ENCODE data around the gene CHPF2. TPM values are rescaled to one million over a fixed set of nuclear protein-coding genes. Genes with fewer than 3 reads are reported as not detected.
A peak's percentile ranks its signal among the peaks of the same experiment; 100 is the strongest.

The CHPF2 gene
- total RNA-seq, 2 experiments from 2014 or later: 33.6 to 34.2 TPM

- DNase-seq: no peak
- ChIA-PET POLR2A (no interaction called here), CTCF (interaction anchor here (0.8 to 1.0 kb wide), 2 partner anchors 36 to 142 kb away, joined by 3 to 4 read pairs; no protein-coding TSS in a partner anchor)
- intact Hi-C loops (cut with micrococcal nuclease): no loop called here
- Mint-ChIP-seq H3K27me3 (no peaks in the 10 kb centered on the region), H3K4me1 (ENCODE audit: low read depth) (peaks cover 26% of the 10 kb centered on the region), H3K9me3 (no peaks in the 10 kb centered on the region), H3K27ac (no peak overlapping the region), H3K36me3 (peaks cover 6% of the 10 kb centered on the region), H3K4me3 (no peak overlapping the region)
Observed at GRCh38 chr7:151208253-151208862, 23.9 kb upstream of the CHPF2 start.

- peaks cover 14% of the 10 kb centered on the region for H3K36me3 Mint-ChIP-seq
- intact Hi-C loops (cut with micrococcal nuclease): no loop called here
- no peak overlapping the region for H3K4me3 Mint-ChIP-seq
- peaks cover 26% of the 10 kb centered on the region for H3K4me1 Mint-ChIP-seq (ENCODE audit: low read depth)
- H3K27ac Mint-ChIP-seq: no peak overlapping the region
- H3K9me3 Mint-ChIP-seq: no peaks in the 10 kb centered on the region
- ChIA-PET CTCF (no interaction called here), POLR2A (no interaction called here)
- DNase-seq: no peak
- H3K27me3 Mint-ChIP-seq: no peaks in the 10 kb centered on the region
Observed at GRCh38 chr7:151209588-151209987, 22.7 kb upstream of the CHPF2 start.

GRCh38 chr7:151210087-151210854 lies 22.0 kb upstream of the CHPF2 start, which contains the start of gene H2BK1:
Gene H2BK1, minus strand, starts transcription at chr7:151210488. Its CDS starts 170 bp downstream, at chr7:151210318.
- intact Hi-C loops (cut with micrococcal nuclease): no loop called here
- ChIA-PET POLR2A (no interaction called here), CTCF (no interaction called here)
- Mint-ChIP-seq H3K27ac (no peak within 1 kb of the TSS), H3K9me3 (no peaks in the 10 kb centered on the region), H3K36me3 (peaks cover 21% of the 10 kb centered on the region), H3K4me1 (ENCODE audit: low read depth) (peaks cover 26% of the 10 kb centered on the region), H3K4me3 (no peak within 1 kb of the TSS), H3K27me3 (no peaks in the 10 kb centered on the region)
- no peak for DNase-seq

- no peak overlapping the region for H3K4me3 Mint-ChIP-seq
- H3K27ac Mint-ChIP-seq: no peak overlapping the region
- intact Hi-C loops (cut with micrococcal nuclease): no loop called here
- H3K36me3 Mint-ChIP-seq: peaks cover 29% of the 10 kb centered on the region
- DNase-seq: no peak
- CTCF ChIA-PET: interaction anchor here (0.7 kb wide), 1 partner anchor 33 kb away, joined by 3 read pairs; no protein-coding TSS in a partner anchor
- no peaks in the 10 kb centered on the region for H3K9me3 Mint-ChIP-seq
- POLR2A ChIA-PET: interaction anchor here (0.6 to 0.9 kb wide), 2 partner anchors 30 to 66 kb away, joined by 3 read pairs; no protein-coding TSS in a partner anchor
- H3K4me1 Mint-ChIP-seq (ENCODE audit: low read depth): peaks cover 20% of the 10 kb centered on the region
- no peaks in the 10 kb centered on the region for H3K27me3 Mint-ChIP-seq
Observed at GRCh38 chr7:151211155-151211772, 21.0 kb upstream of the CHPF2 start.

GRCh38 chr7:151212626-151213025 lies 19.7 kb upstream of the CHPF2 start:
- Mint-ChIP-seq H3K4me3 (no peak overlapping the region), H3K36me3 (peaks cover 32% of the 10 kb centered on the region), H3K27ac (no peak overlapping the region), H3K4me1 (ENCODE audit: low read depth) (peaks cover 8% of the 10 kb centered on the region), H3K27me3 (no peaks in the 10 kb centered on the region), H3K9me3 (no peaks in the 10 kb centered on the region)
- ChIA-PET POLR2A (no interaction called here), CTCF (interaction anchor here (2.2 kb wide), 1 partner anchor 32 kb away, joined by 8 read pairs; no protein-coding TSS in a partner anchor)
- DNase-seq: no peak
- intact Hi-C loops (cut with micrococcal nuclease): no loop called here

GRCh38 chr7:151213826-151214225 lies 18.5 kb upstream of the CHPF2 start:
- H3K27ac Mint-ChIP-seq: no peak overlapping the region
- DNase-seq: no peak
- CTCF ChIA-PET: interaction anchor here (2.2 kb wide), 1 partner anchor 31 kb away, joined by 8 read pairs; no protein-coding TSS in a partner anchor
- intact Hi-C loops (cut with micrococcal nuclease): no loop called here
- no peaks in the 10 kb centered on the region for H3K4me1 Mint-ChIP-seq (ENCODE audit: low read depth)
- H3K36me3 Mint-ChIP-seq: peaks cover 44% of the 10 kb centered on the region
- POLR2A ChIA-PET: no interaction called here
- H3K27me3 Mint-ChIP-seq: no peaks in the 10 kb centered on the region
- H3K4me3 Mint-ChIP-seq: no peak overlapping the region
- no peaks in the 10 kb centered on the region for H3K9me3 Mint-ChIP-seq

GRCh38 chr7:151215396-151215795 lies 16.9 kb upstream of the CHPF2 start:
- H3K27me3 Mint-ChIP-seq: no peaks in the 10 kb centered on the region

GRCh38 chr7:151218170-151218569 lies 14.1 kb upstream of the CHPF2 start:
- intact Hi-C loops (cut with micrococcal nuclease): no loop called here
- Mint-ChIP-seq H3K36me3 (peaks cover 62% of the 10 kb centered on the region), H3K9me3 (no peaks in the 10 kb centered on the region), H3K27me3 (no peaks in the 10 kb centered on the region), H3K4me3 (no peak overlapping the region), H3K4me1 (ENCODE audit: low read depth) (no peaks in the 10 kb centered on the region), H3K27ac (no peak overlapping the region)
- POLR2A ChIA-PET: no interaction called here
- CTCF ChIA-PET: interaction anchor here (0.8 kb wide), 1 partner anchor 25 kb away, joined by 3 read pairs; no protein-coding TSS in a partner anchor
- no peak for DNase-seq

More at GRCh38 chr7:151215396-151215795, 16.9 kb upstream of the CHPF2 start:
- no peak overlapping the region for H3K4me3 Mint-ChIP-seq
- H3K4me1 Mint-ChIP-seq (ENCODE audit: low read depth): no peaks in the 10 kb centered on the region
- DNase-seq: no peak
- H3K27ac Mint-ChIP-seq: no peak overlapping the region
- ChIA-PET POLR2A (no interaction called here), CTCF (interaction anchor here (1.0 kb wide), 1 partner anchor 46 kb away, joined by 3 read pairs; no protein-coding TSS in a partner anchor)
- intact Hi-C loops (cut with micrococcal nuclease): no loop called here
- H3K36me3 Mint-ChIP-seq: peaks cover 52% of the 10 kb centered on the region
- H3K9me3 Mint-ChIP-seq: no peaks in the 10 kb centered on the region

GRCh38 chr7:151223728-151224127 lies 8.6 kb upstream of the CHPF2 start:
- CTCF ChIA-PET: interaction anchor here (1.7 to 7.4 kb wide), 2 partner anchors 20 to 100 kb away, joined by 3 to 62 read pairs; no protein-coding TSS in a partner anchor
- POLR2A ChIA-PET: no interaction called here
- Mint-ChIP-seq H3K27ac (no peak overlapping the region), H3K4me1 (ENCODE audit: low read depth) (peaks cover 36% of the 10 kb centered on the region), H3K27me3 (no peaks in the 10 kb centered on the region), H3K4me3 (no peak overlapping the region), H3K9me3 (no peaks in the 10 kb centered on the region), H3K36me3 (peaks cover 48% of the 10 kb centered on the region)
- no peak for DNase-seq
- intact Hi-C loops (cut with micrococcal nuclease): loop anchor here (10.0 kb wide), 1 partner anchor 1389 kb away; the partner anchor contains the start of gene ZNF862

GRCh38 chr7:151225948-151226510 lies 6.3 kb upstream of the CHPF2 start:
- no peak for DNase-seq
- Mint-ChIP-seq H3K27me3 (no peaks in the 10 kb centered on the region), H3K4me3 (peak overlapping the region; percentile 99), H3K9me3 (no peaks in the 10 kb centered on the region), H3K27ac (no peak overlapping the region), H3K36me3 (peaks cover 33% of the 10 kb centered on the region), H3K4me1 (ENCODE audit: low read depth) (peaks cover 36% of the 10 kb centered on the region)
- CTCF ChIA-PET: interaction anchor here (1.1 to 7.4 kb wide), 6 partner anchors 17 to 102 kb away, joined by 3 to 62 read pairs (median 5); partner anchors contain the start of gene GBX1
- intact Hi-C loops (cut with micrococcal nuclease): loop anchor here (2.0 to 10.0 kb wide), 5 partner anchors 19 to 1391 kb away; partner anchors contain the start of genes RHEB and ZNF862
- POLR2A ChIA-PET: interaction anchor here (0.7 to 2.3 kb wide), 2 partner anchors 11 to 138 kb away, joined by 3 to 10 read pairs; no protein-coding TSS in a partner anchor

GRCh38 chr7:151226560-151226874 lies 5.8 kb upstream of the CHPF2 start:
- ChIA-PET POLR2A (interaction anchor here (0.7 to 2.3 kb wide), 3 partner anchors 10 to 138 kb away, joined by 3 to 10 read pairs (median 3); no protein-coding TSS in a partner anchor), CTCF (interaction anchor here (0.6 to 7.4 kb wide), 6 partner anchors 17 to 115 kb away, joined by 3 to 62 read pairs (median 5); partner anchors contain the start of genes GBX1 and NUB1)
- H3K27ac Mint-ChIP-seq: peak overlapping the region; percentile 89
- H3K4me1 Mint-ChIP-seq (ENCODE audit: low read depth): peaks cover 41% of the 10 kb centered on the region
- intact Hi-C loops (cut with micrococcal nuclease): loop anchor here (2.0 to 10.0 kb wide), 5 partner anchors 18 to 1392 kb away; partner anchors contain the start of genes RHEB and ZNF862
- no peaks in the 10 kb centered on the region for H3K9me3 Mint-ChIP-seq
- H3K4me3 Mint-ChIP-seq: peak overlapping the region; percentile 99
- H3K36me3 Mint-ChIP-seq: peaks cover 31% of the 10 kb centered on the region
- DNase-seq: no peak
- no peaks in the 10 kb centered on the region for H3K27me3 Mint-ChIP-seq

Data from activated CD4-positive, alpha-beta memory T cell treated with anti-CD3 and anti-CD28 coated beads for 36 hours (primary cell).